GM18507 (cell line): ENCODE measurements around the gene FSTL1.

Source experiments
- DNase-seq: peaks from one replicate; pipeline ENCODE4 v3.0.0; 2011; ENCODE audit warnings: low read depth; ENCODE audit not compliant: insufficient read length; ENCODE audit errors: extremely low spot score
- FAIRE-seq: peaks from 2 replicates; lab custom pipeline; 2011; peaks lifted over from hg19 to GRCh38; lab: Jason Lieb, UNC

Gene FSTL1

GRCh38 chr3:120420928-120421551, 29.8 kb downstream of the FSTL1 start:
- FAIRE-seq: no peak

DNA sequence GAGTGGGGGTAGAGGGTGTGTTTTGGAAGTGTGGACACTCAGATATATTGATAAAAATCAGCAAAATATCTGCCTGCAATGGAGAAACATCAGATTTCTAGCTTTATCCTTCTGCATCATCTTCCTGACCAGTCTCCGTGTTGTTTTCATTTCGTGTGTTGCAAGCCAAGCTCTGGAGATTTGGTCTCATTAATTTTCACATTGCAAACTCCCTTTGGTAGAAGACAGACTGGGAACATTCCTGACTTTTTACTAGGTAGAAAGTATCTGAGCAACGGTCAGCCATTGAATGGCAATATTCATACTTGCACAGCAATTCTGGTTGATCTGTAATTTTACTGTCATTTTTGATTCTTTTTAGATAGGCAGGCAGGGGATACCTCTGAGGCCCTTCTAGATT, 30.4 kb downstream of the FSTL1 start:
- FAIRE-seq (no peak), DNase-seq (no peak)

More at GRCh38 chr3:120420928-120421551, 29.8 kb downstream of the FSTL1 start:
- no peak for DNase-seq

DNA sequence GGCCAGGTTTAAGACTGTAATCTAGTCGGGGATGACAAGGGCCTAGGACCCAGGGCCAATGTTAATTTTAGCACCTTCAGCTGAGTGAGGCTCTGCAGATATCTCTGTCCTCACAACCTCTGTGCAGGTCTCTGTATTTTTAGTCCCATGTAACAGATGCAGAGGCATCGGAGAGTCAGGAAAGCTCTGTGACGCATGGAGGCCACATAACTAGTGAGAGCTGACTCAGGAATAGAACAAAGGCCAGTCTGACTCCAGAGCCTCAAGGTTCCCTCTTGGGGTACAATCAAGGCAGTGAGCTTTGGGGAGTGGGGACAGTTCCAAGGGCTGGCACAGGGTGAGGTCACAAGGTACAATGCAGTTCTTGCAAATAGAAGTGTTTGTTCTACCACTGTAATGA, 31.0 kb downstream of the FSTL1 start:
- no peak for DNase-seq

DNA sequence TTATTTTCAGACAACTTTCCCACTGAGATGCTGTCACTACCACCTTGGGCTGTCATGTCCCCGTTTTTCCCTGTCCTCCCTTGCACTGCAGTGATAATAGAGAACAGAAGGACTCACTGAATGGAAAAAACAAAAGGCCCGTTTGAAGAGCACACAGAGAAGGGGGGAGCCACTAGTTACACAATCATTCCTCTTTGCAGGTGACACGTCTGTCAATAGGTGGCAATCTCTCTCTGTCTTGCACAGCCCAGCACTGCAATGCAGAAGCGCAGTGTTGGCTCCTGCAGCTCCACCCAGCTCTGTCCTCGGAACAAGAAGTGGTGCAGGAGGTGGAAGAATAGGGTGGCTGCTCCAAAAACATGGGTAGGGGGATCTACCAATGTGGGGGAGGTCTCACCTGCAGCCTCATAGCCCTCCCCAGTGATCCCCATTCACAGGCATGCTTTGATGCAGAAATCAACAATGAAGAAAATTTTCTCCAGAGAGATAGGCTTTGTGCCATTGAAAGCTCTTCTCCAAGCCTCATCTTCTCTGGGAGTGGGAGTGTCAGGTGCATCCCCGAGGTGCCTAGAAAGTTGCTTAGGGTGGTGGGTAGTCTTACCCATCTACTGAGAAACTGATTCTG, 31.8 kb downstream of the FSTL1 start:
- DNase-seq (no peak), FAIRE-seq (peak; percentile 63)

More for the DNA sequence above, 31.0 kb downstream of the FSTL1 start:
- FAIRE-seq: no peak

GRCh38 chr3:120418446-120418845, 32.3 kb downstream of the FSTL1 start:
- FAIRE-seq: no peak

GRCh38 chr3:120417272-120417911, 33.4 kb downstream of the FSTL1 start:
- FAIRE-seq (peak; percentile 98), DNase-seq (peak; percentile 89)

More at GRCh38 chr3:120418446-120418845, 32.3 kb downstream of the FSTL1 start:
- no peak for DNase-seq

DNA sequence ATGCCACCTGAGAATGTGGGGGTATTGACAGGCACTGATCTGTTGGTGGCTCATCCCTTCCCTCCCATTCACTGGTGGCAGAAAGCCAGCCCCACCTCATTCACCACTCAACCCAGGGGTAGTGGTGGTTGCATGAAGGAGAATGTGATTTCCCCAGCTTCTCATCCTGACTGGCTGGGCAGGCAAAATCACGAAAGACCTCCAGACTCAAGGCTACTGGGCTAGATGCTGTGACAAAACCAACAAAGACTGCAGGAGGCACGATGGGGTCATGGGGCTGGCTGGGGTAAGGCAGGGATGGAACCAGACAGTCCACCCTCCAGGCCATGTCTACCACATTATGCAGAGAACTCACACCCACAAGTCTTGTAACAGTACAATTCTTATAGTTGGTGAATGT, 33.9 kb downstream of the FSTL1 start:
- DNase-seq (no peak), FAIRE-seq (no peak)

GRCh38 chr3:120415756-120416155, 35.0 kb downstream of the FSTL1 start:
- FAIRE-seq: no peak
- no peak for DNase-seq

DNA sequence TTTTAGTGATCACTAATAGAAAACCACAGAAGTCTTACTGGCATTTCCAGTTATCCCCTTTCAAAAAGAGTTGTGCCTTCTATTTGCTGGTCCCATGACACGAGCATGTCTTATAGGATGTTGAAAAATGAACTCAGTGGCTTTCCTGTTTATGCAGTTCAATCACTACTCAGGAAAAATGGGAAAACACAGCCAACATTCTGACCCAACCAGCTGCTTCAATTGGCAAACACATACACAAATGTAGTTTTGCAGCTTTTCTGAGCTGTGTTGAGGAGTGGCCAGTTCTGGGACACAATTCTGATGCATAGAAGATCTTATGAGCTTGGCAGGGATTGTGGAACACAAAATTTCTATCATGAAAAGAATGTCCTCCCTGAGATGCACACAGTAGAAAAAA, 40.3 kb downstream of the FSTL1 start:
- FAIRE-seq: no peak
- DNase-seq: no peak

DNA sequence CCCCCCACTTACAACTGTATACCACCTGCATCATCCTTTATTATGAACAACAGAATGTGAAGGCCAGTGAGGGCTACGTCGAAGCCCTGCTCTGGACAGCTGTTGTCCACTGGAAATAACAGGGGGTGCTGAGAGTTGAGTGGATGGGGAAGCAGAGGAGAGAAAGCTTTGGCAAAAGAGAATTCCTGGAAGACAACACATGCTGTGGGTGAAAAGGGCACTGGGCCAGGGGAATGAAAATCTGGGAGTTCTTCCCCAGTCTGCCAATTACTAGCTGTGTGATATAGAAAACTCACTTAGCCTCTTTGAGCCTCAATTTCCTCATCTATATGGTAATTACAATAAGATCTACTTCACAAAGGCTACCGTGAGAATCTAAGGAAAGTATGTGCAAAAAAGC, 40.7 kb downstream of the FSTL1 start:
- FAIRE-seq: no peak
- no peak for DNase-seq

GRCh38 chr3:120407508-120408287, 43.1 kb downstream of the FSTL1 start:
- DNase-seq: no peak
- FAIRE-seq: no peak

DNA sequence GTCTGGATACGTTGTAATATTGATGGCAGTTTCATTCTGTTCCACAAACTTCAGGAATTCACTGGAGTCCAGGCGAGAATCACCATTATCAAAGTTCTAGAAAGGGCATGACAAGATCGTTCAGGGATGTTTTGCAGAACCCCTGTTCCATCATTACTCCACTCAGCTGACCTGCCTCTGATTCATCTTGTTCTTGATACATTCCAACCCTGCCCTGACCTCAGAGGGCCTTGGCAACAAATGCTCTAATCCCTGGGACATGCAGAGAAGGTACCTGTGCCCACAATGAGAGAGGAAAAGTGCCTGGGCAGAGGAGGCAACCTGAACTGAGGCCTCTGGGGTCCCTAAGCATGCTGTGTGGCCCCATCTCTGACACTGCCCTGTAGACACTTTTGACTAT, 45.9 kb downstream of the FSTL1 start:
- FAIRE-seq: no peak
- DNase-seq: no peak

DNA sequence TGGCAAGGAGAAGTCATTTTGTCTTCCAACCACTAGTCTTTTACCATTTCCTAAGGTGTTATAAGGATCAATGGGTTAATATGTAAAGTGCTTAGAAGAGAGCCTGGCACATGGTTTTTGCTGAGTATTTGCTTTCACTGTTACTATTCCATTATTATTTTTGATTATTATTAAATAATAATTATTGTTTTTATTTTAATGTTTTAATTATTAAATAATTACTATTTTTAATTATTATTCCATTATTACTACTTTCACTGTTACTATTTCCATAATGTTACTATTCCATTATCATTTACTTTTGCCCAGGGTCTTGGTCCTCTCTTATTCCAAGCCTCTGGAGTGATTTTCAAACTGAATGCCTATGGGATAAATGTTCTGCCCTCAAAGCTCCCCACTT, 48.5 kb downstream of the FSTL1 start:
- DNase-seq: no peak
- FAIRE-seq: no peak

DNA sequence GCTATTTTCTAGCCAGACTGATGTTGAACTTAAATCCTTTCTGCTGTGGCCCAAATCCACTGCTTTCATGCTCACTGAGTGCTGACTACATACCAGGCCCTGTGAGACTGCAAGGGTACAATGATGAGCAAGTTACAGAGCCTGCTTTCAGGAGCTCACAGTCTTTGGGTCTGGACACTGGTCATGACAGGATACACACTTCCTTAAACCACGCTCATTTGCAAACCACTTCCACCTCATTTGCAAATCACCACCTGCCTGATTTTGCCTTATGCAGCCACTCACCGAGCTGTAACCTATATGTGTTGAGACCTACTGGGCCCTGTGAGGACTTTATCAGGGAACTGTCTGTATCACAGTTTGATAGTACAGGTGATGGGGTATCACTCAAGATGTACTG, 51.4 kb downstream of the FSTL1 start:
- DNase-seq: no peak
- FAIRE-seq: peak; percentile 69

GRCh38 chr3:120396469-120396868, 54.3 kb downstream of the FSTL1 start:
- FAIRE-seq: no peak
- DNase-seq: no peak

DNA sequence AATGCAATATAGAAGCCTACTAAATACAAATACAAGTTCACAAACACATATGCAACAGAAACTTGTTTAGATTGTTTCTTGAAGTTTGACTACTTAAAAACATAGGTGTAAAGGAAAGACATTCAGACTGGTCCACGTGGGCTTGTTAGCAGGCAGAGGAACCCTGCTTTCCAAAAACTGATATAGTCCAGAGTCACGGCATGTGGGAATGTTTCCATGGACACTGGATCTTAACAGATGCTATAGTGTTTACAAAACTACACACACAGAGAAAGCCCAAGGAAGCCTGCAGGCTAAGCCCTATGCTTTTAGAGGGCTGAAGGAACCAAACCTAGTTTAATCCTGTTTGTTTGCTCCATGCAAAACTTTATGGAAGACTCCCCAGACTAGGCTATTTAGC, 56.4 kb downstream of the FSTL1 start:
- FAIRE-seq (no peak), DNase-seq (no peak)

GRCh38 chr3:120393761-120394160, 57.0 kb downstream of the FSTL1 start:
- FAIRE-seq (no peak), DNase-seq (no peak)

DNA sequence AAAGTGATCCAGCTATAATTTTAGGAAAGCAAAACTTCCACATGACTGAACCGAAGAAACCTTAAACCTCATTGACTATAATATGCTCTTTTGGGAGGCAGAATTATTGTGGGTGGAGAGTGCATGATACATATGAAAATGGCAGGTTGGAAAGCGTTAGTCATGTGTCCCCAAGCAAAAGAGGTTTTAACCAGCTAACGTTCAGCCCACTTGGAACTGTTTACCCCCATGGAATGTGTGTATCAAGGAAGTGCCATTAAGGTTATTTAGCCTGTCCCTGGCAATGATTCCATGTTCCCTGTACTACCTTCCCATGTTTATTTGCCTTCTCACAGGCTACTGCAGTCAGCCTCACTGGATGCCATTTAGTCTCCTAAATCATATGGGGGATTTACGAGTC, 57.5 kb downstream of the FSTL1 start:
- DNase-seq (no peak), FAIRE-seq (no peak)

- FAIRE-seq: no peak
- no peak for DNase-seq
These were observed 67.8 kb downstream of the FSTL1 start for GRCh38 chr3:120382941-120383447.

DNA sequence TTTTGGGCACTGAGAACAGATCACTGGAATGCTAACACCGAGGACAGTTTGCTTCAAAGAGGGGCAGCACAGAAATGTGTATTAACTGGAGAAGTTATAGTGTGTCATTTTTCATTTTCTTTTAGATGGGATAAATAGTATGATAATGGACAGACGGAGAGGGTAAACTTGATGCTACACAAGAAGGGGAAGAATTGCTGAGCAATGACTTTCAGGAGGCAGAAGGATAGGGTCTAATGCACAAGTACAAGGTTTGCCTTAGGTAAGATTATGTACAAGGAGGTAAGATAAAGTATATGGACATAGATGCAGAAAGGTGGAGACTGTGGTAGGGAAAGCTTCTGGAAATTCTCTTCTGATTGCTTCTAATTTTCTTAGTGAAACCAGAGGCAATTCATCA, 69.3 kb downstream of the FSTL1 start:
- FAIRE-seq: no peak
- no peak for DNase-seq
